H1 (cell line): Measurements from ENCODE around the gene PRG3. TPM values are rescaled to one million over a fixed set of nuclear protein-coding genes. Genes with fewer than 3 reads are reported as not detected.

Experiments used
- CBX8 ChIP-seq: fragments of 300-800, 300-1000 bp; sonication (generic); IDR thresholded peaks from 2 replicates; pipeline ENCODE4 v1.7.1; 2016; ENCODE audit warnings: low read depth, low read length, borderline replicate concordance
- CHD7 ChIP-seq: fragments of 300-600 bp; sonication (generic); IDR thresholded peaks from 2 replicates; pipeline ENCODE4 v1.7.1; 2012; ENCODE audit warnings: low read length, moderate library complexity, mild to moderate bottlenecking, inconsistent platforms; ENCODE audit not compliant: insufficient replicate concordance
- KDM5A ChIP-seq: fragments of 200-600 bp; IDR thresholded peaks from 2 replicates; pipeline ENCODE4 v1.7.1; 2012; ENCODE audit warnings: mild to moderate bottlenecking, low read length, inconsistent platforms, mixed read lengths
- PHF8 ChIP-seq: fragments of 200-600 bp; sonication (generic); conservative IDR thresholded peaks from 2 replicates; pipeline ENCODE4 v1.7.1; 2012; ENCODE audit warnings: low read depth, mild to moderate bottlenecking, inconsistent platforms, low read length, moderate library complexity
- RNF2 ChIP-seq: fragments of 200-900, 300-1000 bp; sonication (generic); IDR thresholded peaks from 2 replicates; pipeline ENCODE4 v1.7.1; 2016; ENCODE audit warnings: borderline replicate concordance, low read depth, mild to moderate bottlenecking, antibody characterized with exemption, low read length; ENCODE audit not compliant: poor library complexity, severe bottlenecking; ENCODE audit errors: missing control alignments
- SRF ChIP-seq: IDR thresholded peaks from 2 replicates; pipeline ENCODE4 v1.6.1; 2011; ENCODE audit warnings: mild to moderate bottlenecking, low read depth, low read length, moderate library complexity
- SUZ12 ChIP-seq: fragments of 200-600 bp; sonication (generic); IDR thresholded peaks from 2 replicates; pipeline ENCODE4 v1.6.1; 2012; ENCODE audit warnings: mild to moderate bottlenecking, inconsistent platforms, low read length, moderate library complexity, mixed read lengths
- ZNF274 ChIP-seq: IDR thresholded peaks from 2 replicates; pipeline ENCODE4 v1.7.0; 2012; ENCODE audit warnings: low read length, borderline replicate concordance; ENCODE audit errors: extremely low read depth
- polyA plus RNA-seq, 7 experiments: library from polyadenylated mRNA; depleted of rRNA in 3 of 7; stranded (reverse) in 5 of 7; unstranded in 2 of 7; fragments of >200 nt in 5 of 7; fragments of 200-250 nt in 2 of 7; gene quantifications; 1 replicate in 5 of 7; 2 replicates in 1 of 7; 4 replicates in 1 of 7; pipeline versions ENCODE4 v1.2.1 to v1.2.3, GENCODE V29; 2011 to 2013; ENCODE audit warnings: missing spikeins in 2 of 7, mixed read lengths in 2 of 7
- total RNA-seq: library from RNA; stranded (reverse); fragmentation: NEBNext Ultra II Directional; extraction: Animal tissue kit (Norgen Biotek cat#: 25700); gene quantifications from 2 replicates; pipeline ENCODE4 v1.2.1, GENCODE V29; 2021
- TF ChIP-seq, protein P1 (sequence below): IDR thresholded peaks from 2 replicates; pipeline ENCODE4 v1.6.1; 2012; ENCODE audit warnings: inconsistent platforms

The PRG3 gene
- total and polyA plus RNA-seq, 2 of the 8 experiments (the other 6 are each of a cell fraction or from before 2014, with no cell fraction given): not detected

DNA sequence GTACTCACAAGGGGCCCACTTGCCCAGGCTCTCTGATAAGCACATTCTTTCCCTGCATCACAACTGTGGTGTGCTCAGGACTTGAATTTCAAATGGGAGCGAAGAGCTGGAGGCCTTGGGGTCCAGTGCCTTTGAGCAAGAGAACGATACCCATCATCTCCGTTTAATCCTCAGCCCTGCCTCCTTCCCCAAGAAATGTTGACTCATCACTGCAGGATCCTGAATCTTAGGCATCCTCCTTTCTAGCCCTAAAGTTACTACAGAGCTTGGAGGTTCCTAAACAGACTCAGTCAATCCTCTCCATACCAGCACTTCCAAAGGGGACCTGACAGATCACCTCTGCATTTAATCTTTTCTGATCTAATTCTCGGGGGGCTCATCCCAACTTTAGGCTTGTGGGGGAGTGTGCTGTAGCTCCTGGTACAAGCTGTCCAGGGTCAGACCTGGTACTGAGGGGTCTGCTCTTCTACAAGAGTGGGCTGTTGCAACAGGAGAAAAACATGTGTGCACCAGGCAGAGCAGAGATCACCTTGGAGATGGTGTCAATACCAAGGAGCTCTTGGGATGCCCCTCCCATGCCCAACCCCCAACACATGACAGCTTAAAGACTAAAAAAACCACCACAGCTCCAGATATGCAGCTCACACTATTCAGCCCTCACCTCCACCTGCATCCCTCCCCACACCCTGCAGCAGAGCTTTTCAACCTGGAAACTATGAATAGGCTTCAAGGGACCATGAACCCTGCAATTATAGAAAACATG, 13.4 kb upstream of the PRG3 start (continued):
- TF ChIP-seq CHD7: no peak
- TF ChIP-seq RNF2: no peak
- no peak for TF ChIP-seq PHF8
- TF ChIP-seq CBX8: no peak
- TF ChIP-seq KDM5A: no peak
- TF ChIP-seq SRF: no peak
- TF ChIP-seq, protein P1, sequence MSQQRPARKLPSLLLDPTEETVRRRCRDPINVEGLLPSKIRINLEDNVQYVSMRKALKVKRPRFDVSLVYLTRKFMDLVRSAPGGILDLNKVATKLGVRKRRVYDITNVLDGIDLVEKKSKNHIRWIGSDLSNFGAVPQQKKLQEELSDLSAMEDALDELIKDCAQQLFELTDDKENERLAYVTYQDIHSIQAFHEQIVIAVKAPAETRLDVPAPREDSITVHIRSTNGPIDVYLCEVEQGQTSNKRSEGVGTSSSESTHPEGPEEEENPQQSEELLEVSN: no peak
- TF ChIP-seq ZNF274: no peak
- no peak for TF ChIP-seq SUZ12
